H9 (cell line): ENCODE results near the gene HOXC6. TPM values are rescaled to one million over a fixed set of nuclear protein-coding genes. Genes with fewer than 3 reads are reported as not detected.

Source experiments
- DNase-seq: peaks from one replicate; pipeline ENCODE4 v3.0.0-alpha.2; 2017
- H2AFZ ChIP-seq: one replicate; pipeline ENCODE4 v1.6.1; 2013; ENCODE audit warnings: mild to moderate bottlenecking, low read length, control low read depth, moderate library complexity
- H2AK5ac ChIP-seq: 2 replicates; pipeline ENCODE4 v1.6.1; 2013; ENCODE audit warnings: low read length, control low read depth, mixed read lengths; ENCODE audit not compliant: insufficient read length
- H2BK120ac ChIP-seq: one replicate; pipeline ENCODE4 v1.6.1; 2013; ENCODE audit warnings: low read depth, mild to moderate bottlenecking, low read length, control low read depth, inconsistent platforms; ENCODE audit not compliant: poor library complexity, severe bottlenecking
- H2BK12ac ChIP-seq: 2 replicates; pipeline ENCODE4 v1.6.1; 2013; ENCODE audit warnings: low read length, control low read depth, mixed read lengths, low read depth; ENCODE audit not compliant: insufficient read length
- H2BK15ac ChIP-seq: 2 replicates; pipeline ENCODE4 v1.6.1; 2013; ENCODE audit warnings: low read depth, low read length, control low read depth
- H2BK20ac ChIP-seq: one replicate; pipeline ENCODE4 v1.6.1; 2013; ENCODE audit warnings: low read depth, mild to moderate bottlenecking, low read length, control low read depth, inconsistent platforms; ENCODE audit not compliant: poor library complexity, severe bottlenecking
- H2BK5ac ChIP-seq: 2 replicates; pipeline ENCODE4 v1.6.1; 2013; ENCODE audit warnings: low read length, control low read depth, mixed read lengths; ENCODE audit not compliant: insufficient read length
- H3K14ac ChIP-seq: 2 replicates; pipeline ENCODE4 v1.6.1; 2013; ENCODE audit warnings: low read length, control low read depth; ENCODE audit not compliant: insufficient read depth
- H3K18ac ChIP-seq: 2 replicates; pipeline ENCODE4 v1.6.1; 2013; ENCODE audit warnings: low read depth, mild to moderate bottlenecking, mixed read lengths, low read length, control low read depth; ENCODE audit not compliant: insufficient read length
- H3K23ac ChIP-seq: 2 replicates; pipeline ENCODE4 v1.6.1; 2013; ENCODE audit warnings: low read length, control low read depth, mixed read lengths, low read depth; ENCODE audit not compliant: insufficient read length
- H3K23me2 ChIP-seq: 2 replicates; pipeline ENCODE4 v1.6.1; 2013; ENCODE audit warnings: low read depth, mild to moderate bottlenecking, mixed read lengths, low read length, control low read depth; ENCODE audit not compliant: insufficient read length, poor library complexity, severe bottlenecking
- H3K27ac ChIP-seq: 2 replicates; pipeline ENCODE4 v1.5.1; 2013; ENCODE audit warnings: low read length, control low read depth, mixed read lengths, low read depth; ENCODE audit not compliant: insufficient read length
- H3K27me3 ChIP-seq: 2 replicates; pipeline ENCODE4 v1.6.1; 2013; ENCODE audit warnings: low read length, control low read depth, inconsistent platforms; ENCODE audit not compliant: insufficient read depth
- H3K4ac ChIP-seq: 2 replicates; pipeline ENCODE4 v1.6.1; 2013; ENCODE audit warnings: low read depth, mild to moderate bottlenecking, control low read depth, inconsistent platforms, low read length, moderate library complexity
- H3K4me1 ChIP-seq: 2 replicates; pipeline ENCODE4 v1.6.1; 2013; ENCODE audit warnings: low read length, control low read depth, inconsistent platforms; ENCODE audit not compliant: insufficient read depth
- H3K4me2 ChIP-seq: 2 replicates; pipeline ENCODE4 v1.6.1; 2013; ENCODE audit warnings: low read length, control low read depth, mixed read lengths; ENCODE audit not compliant: insufficient read length, insufficient read depth
- H3K56ac ChIP-seq: 2 replicates; pipeline ENCODE4 v1.6.1; 2013; ENCODE audit warnings: low read depth, mild to moderate bottlenecking, mixed read lengths, low read length, control low read depth; ENCODE audit not compliant: insufficient read length
- H3K79me1 ChIP-seq: 2 replicates; pipeline ENCODE4 v1.6.1; 2013; ENCODE audit warnings: low read depth, mild to moderate bottlenecking, moderate library complexity, low read length, control low read depth, inconsistent platforms; ENCODE audit not compliant: insufficient read depth, poor library complexity, severe bottlenecking
- H3K79me2 ChIP-seq: 2 replicates; pipeline ENCODE4 v1.6.1; 2013; ENCODE audit warnings: low read length, control low read depth, inconsistent platforms; ENCODE audit not compliant: insufficient read depth
- H3K9ac ChIP-seq: 2 replicates; pipeline ENCODE4 v1.6.1; 2013; ENCODE audit warnings: low read length, control low read depth, mixed read lengths; ENCODE audit not compliant: insufficient read length; ENCODE audit errors: extremely low read depth
- H3K9me3 ChIP-seq: one replicate; pipeline ENCODE4 v1.6.1; 2013; ENCODE audit warnings: low read depth, low read length, inconsistent platforms; ENCODE audit not compliant: control insufficient read depth
- H3T11ph ChIP-seq: one replicate; pipeline ENCODE4 v1.6.1; 2013; ENCODE audit warnings: mild to moderate bottlenecking, low read length, control low read depth, inconsistent platforms
- H4K20me1 ChIP-seq: one replicate; pipeline ENCODE4 v1.6.1; 2013; ENCODE audit not compliant: control insufficient read depth, insufficient read length, insufficient read depth
- H4K5ac ChIP-seq: 2 replicates; pipeline ENCODE4 v1.6.1; 2013; ENCODE audit warnings: low read depth, mild to moderate bottlenecking, mixed read lengths, low read length, control low read depth; ENCODE audit not compliant: insufficient read length
- H4K8ac ChIP-seq: replicated peaks from 2 replicates; pipeline ENCODE4 v1.6.1; 2013; ENCODE audit warnings: low read length, control low read depth, mixed read lengths, low read depth; ENCODE audit not compliant: insufficient read length
- H4K91ac ChIP-seq: 2 replicates; pipeline ENCODE4 v1.6.1; 2013; ENCODE audit warnings: low read depth, mild to moderate bottlenecking, moderate library complexity, mixed read lengths, low read length, control low read depth; ENCODE audit not compliant: insufficient read length
- H3K27ac Mint-ChIP-seq, 3 experiments: 2 replicates in 2 of 3; 3 replicates in 1 of 3; pipeline ENCODE4 v1.8.0; 2020 to 2021; ENCODE audit warnings: mixed read lengths in 3 of 3, mild to moderate bottlenecking in 1 of 3, moderate library complexity in 1 of 3
- H3K27me3 Mint-ChIP-seq: 2 replicates; pipeline ENCODE4 v1.8.0; 2021; ENCODE audit warnings: low read depth, mild to moderate bottlenecking, moderate library complexity, mixed read lengths
- H3K36me3 Mint-ChIP-seq, 3 experiments: 2 replicates in 2 of 3; 3 replicates in 1 of 3; pipeline ENCODE4 v1.8.0; 2020 to 2021; ENCODE audit warnings: low read depth in 3 of 3, mixed read lengths in 3 of 3; ENCODE audit not compliant: insufficient read depth in 1 of 3
- H3K4me1 Mint-ChIP-seq, 2 experiments: 2 replicates each; pipeline ENCODE4 v1.8.0; 2020; ENCODE audit warnings: mixed read lengths in 2 of 2
- H3K4me3 Mint-ChIP-seq, 2 experiments: 2 replicates in 1 of 2; 3 replicates in 1 of 2; pipeline ENCODE4 v1.8.0; 2020 to 2021; ENCODE audit warnings: mild to moderate bottlenecking in 2 of 2, mixed read lengths in 2 of 2, moderate library complexity in 1 of 2
- H3K9me3 Mint-ChIP-seq, 2 experiments: 2 replicates in 1 of 2; 3 replicates in 1 of 2; pipeline ENCODE4 v1.8.0; 2020; ENCODE audit warnings: mild to moderate bottlenecking in 2 of 2, mixed read lengths in 2 of 2, moderate library complexity in 1 of 2
- CTCF ChIP-seq: fragments of 200-600 bp; sonication (generic); conservative IDR thresholded peaks from 3 replicates; pipeline ENCODE4 v1.8.0; 2021; ENCODE audit warnings: antibody characterized with exemption, mild to moderate bottlenecking
- WGBS: extraction: QIAGEN DNeasy Blood & Tissue Kit; methylation state at CpG from one replicate; pipeline ENCODE4 v1.1.7; 2013; ENCODE audit warnings: missing lambda C conversion rate, low lambda C conversion rate, mixed read lengths; ENCODE audit not compliant: insufficient read length; ENCODE audit errors: extremely low coverage; 5-methylcytosine and 5-hydroxymethylcytosine counted together
- total RNA-seq: library from RNA; stranded (reverse); gene quantifications from 2 replicates; pipeline ENCODE4 v1.2.1, GENCODE V29; 2021

The HOXC6 gene
- total RNA-seq, 1 experiment from 2014 or later = not detected

GRCh38 chr12:54042970-54043853, 15.0 kb downstream of the HOXC6 start:
- H3K56ac ChIP-seq = no peak overlapping the region
- no peaks in the 10 kb centered on the region for H3K79me2 ChIP-seq
- no peaks in the 10 kb centered on the region for H3K9me3 ChIP-seq
- no peak overlapping the region for H3K23ac ChIP-seq
- H4K5ac ChIP-seq = no peak overlapping the region
- Mint-ChIP-seq H3K36me3 (no peaks in the 10 kb centered on the region), H3K4me1 (peaks cover 3 to 14% of the 10 kb centered on the region in 2 experiments), H3K27ac (no peak overlapping the region), H3K9me3 (peaks cover 7 to 8% of the 10 kb centered on the region in 2 experiments; a peak in 4 of 5 replicates), H3K4me3 (no peak overlapping the region), H3K27me3 (peaks cover 100% of the 10 kb centered on the region)
- no peak overlapping the region for H3T11ph ChIP-seq
- H3K4me2 ChIP-seq = no peak overlapping the region
- H4K91ac ChIP-seq = no peak overlapping the region
- H3K4ac ChIP-seq = no peak overlapping the region
- no peaks in the 10 kb centered on the region for H3K23me2 ChIP-seq
- H2BK12ac ChIP-seq = no peak overlapping the region
- DNase-seq = no peak
- H4K8ac ChIP-seq = no peak overlapping the region
- no peak overlapping the region for H3K27ac ChIP-seq
- H4K20me1 ChIP-seq = no peaks in the 10 kb centered on the region
- no CpG with 5 or more reads among the region's 6 CpGs for WGBS
- H3K79me1 ChIP-seq = no peaks in the 10 kb centered on the region
- H3K14ac ChIP-seq = no peak overlapping the region
- TF ChIP-seq CTCF = no peak
- no peak overlapping the region for H2AFZ ChIP-seq
- H3K9ac ChIP-seq = no peak overlapping the region
- no peak overlapping the region for H3K18ac ChIP-seq
- H2BK15ac ChIP-seq = no peak overlapping the region
- no peaks in the 10 kb centered on the region for H3K4me1 ChIP-seq
- H3K27me3 ChIP-seq = peaks cover 100% of the 10 kb centered on the region
- H2AK5ac ChIP-seq = no peak overlapping the region
- no peak overlapping the region for H2BK5ac ChIP-seq
- no peak overlapping the region for H2BK20ac ChIP-seq
- no peak overlapping the region for H2BK120ac ChIP-seq
